SH-SY5Y (cell line): Measurements from ENCODE around the gene DSCAM.

Experiments
- GATA2 ChIP-seq: IDR thresholded peaks from 2 replicates; pipeline ENCODE4 v1.6.1; 2011; ENCODE audit warnings: mild to moderate bottlenecking, low read depth, low read length
- GATA3 ChIP-seq: IDR thresholded peaks from 2 replicates; pipeline ENCODE4 v1.6.1; 2011; ENCODE audit warnings: low read depth, mild to moderate bottlenecking, low read length, moderate library complexity

DNA sequence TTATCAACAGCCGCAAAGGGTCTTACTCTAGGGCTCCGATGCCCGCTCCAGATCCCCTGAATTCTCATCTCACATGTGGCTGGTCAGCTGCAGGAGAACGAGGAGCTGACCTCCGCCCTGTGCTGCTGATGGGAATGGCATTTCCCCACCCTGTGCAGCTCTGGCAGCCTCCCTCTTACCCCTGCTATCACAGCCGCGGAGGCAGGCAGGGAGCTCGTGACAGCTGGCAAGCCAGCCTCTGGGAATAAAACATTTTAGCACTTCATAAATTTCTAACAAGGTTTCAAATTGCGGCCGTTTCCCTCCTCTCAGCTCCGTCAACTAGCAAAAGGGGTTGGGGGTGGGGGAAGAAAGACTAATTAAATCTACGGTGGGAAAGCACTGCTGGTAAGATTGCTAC, 81.1 kb downstream of the DSCAM start:
- TF ChIP-seq GATA3 (no peak), GATA2 (no peak)
